ENCODE results near the gene PHC2. TPM values are rescaled to one million over a fixed set of nuclear protein-coding genes. Genes with fewer than 3 reads are reported as not detected.
A peak's percentile ranks its signal among the peaks of the same experiment; 100 is the strongest.

The PHC2 gene
- polyA plus RNA-seq, 1 donor: 58.2 TPM

DNA sequence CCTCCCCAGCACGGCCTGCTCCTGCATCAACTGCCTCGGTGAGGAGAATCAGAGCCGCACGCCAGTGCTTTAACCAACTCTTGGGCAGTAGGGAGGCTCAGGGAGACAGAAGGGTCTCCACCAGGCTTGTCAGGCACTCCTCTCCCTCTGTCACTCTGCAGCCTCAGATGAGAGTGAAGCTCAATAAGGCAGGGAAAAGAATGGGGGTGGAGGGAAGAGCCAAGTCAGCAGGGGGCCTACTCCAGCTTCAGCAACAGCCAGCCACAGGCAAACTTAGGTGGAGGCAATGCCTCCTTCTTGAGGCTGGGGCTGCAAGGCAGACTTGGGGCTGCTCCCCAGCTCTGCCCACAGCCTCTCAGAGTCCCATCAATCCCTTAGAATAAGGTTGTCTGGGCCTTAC is 58.2 kb downstream of the PHC2 start:
- WGBS (ENCODE audit: insufficient coverage, low lambda C conversion rate): no CpG with 5 or more reads among the region's 4 CpGs
- H3K4me3 ChIP-seq (ENCODE audit: low read length): no peak overlapping the region
- no peaks in the 10 kb centered on the region for H3K9me3 ChIP-seq (ENCODE audit: control insufficient read depth, low read depth, low read length)
- H3K4me1 ChIP-seq (ENCODE audit: control insufficient read depth, insufficient read depth, low read length): peaks cover 10% of the 10 kb centered on the region
- H3K27me3 ChIP-seq (ENCODE audit: control insufficient read depth, insufficient read depth, low read length): no peaks in the 10 kb centered on the region
- H3K27ac ChIP-seq (ENCODE audit: low read length): no peak overlapping the region
- peaks cover 12% of the 10 kb centered on the region for H3K36me3 ChIP-seq (ENCODE audit: control insufficient read depth, insufficient read depth, low read length)
- DNase-seq: no peak

- Histone ChIP-seq H3K27ac (ENCODE audit: low read length) (no peak overlapping the region), H3K36me3 (ENCODE audit: control insufficient read depth, insufficient read depth, low read length) (peaks cover 12% of the 10 kb centered on the region), H3K4me1 (ENCODE audit: control insufficient read depth, insufficient read depth, low read length) (peaks cover 5% of the 10 kb centered on the region), H3K27me3 (ENCODE audit: control insufficient read depth, insufficient read depth, low read length) (no peaks in the 10 kb centered on the region), H3K4me3 (ENCODE audit: low read length) (no peak overlapping the region), H3K9me3 (ENCODE audit: control insufficient read depth, low read depth, low read length) (no peaks in the 10 kb centered on the region)
- no peak for DNase-seq
- WGBS (ENCODE audit: insufficient coverage, low lambda C conversion rate): no CpG with 5 or more reads among the region's 12 CpGs
Measured at GRCh38 chr1:33372162-33372561, 58.7 kb downstream of the PHC2 start.

DNA sequence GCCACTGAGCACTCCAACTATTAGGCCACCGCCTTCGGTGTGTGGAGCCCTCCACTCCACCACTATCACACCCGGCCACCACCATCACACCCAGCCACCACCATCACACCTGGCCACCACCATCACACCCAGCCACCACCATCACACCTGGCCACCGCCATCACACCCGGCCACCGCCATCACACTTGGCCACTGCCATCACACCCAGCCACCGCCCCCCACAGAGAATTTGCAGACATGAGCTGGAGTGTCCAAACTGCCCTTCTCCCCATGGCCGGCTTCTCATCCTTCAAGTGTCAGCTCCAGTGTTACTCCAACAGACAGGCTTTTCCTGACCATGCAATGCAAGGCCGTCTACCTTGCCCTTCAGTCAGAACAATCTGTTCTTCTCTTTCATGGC is 59.6 kb downstream of the PHC2 start:
- Histone ChIP-seq H3K36me3 (ENCODE audit: control insufficient read depth, insufficient read depth, low read length) (peaks cover 12% of the 10 kb centered on the region), H3K27ac (ENCODE audit: low read length) (no peak overlapping the region), H3K27me3 (ENCODE audit: control insufficient read depth, insufficient read depth, low read length) (no peaks in the 10 kb centered on the region), H3K9me3 (ENCODE audit: control insufficient read depth, low read depth, low read length) (no peaks in the 10 kb centered on the region), H3K4me3 (ENCODE audit: low read length) (no peak overlapping the region), H3K4me1 (ENCODE audit: control insufficient read depth, insufficient read depth, low read length) (no peaks in the 10 kb centered on the region)
- DNase-seq: no peak
- no CpG with 5 or more reads among the region's 9 CpGs for WGBS (ENCODE audit: insufficient coverage, low lambda C conversion rate)

GRCh38 chr1:33370827-33371226 is 60.1 kb downstream of the PHC2 start:
- no peaks in the 10 kb centered on the region for H3K4me1 ChIP-seq (ENCODE audit: control insufficient read depth, insufficient read depth, low read length)
- H3K9me3 ChIP-seq (ENCODE audit: control insufficient read depth, low read depth, low read length): no peaks in the 10 kb centered on the region
- no peak overlapping the region for H3K27ac ChIP-seq (ENCODE audit: low read length)
- WGBS (ENCODE audit: insufficient coverage, low lambda C conversion rate): no CpG with 5 or more reads among the region's 5 CpGs
- H3K4me3 ChIP-seq (ENCODE audit: low read length): no peak overlapping the region
- no peak for DNase-seq
- no peaks in the 10 kb centered on the region for H3K27me3 ChIP-seq (ENCODE audit: control insufficient read depth, insufficient read depth, low read length)
- H3K36me3 ChIP-seq (ENCODE audit: control insufficient read depth, insufficient read depth, low read length): peaks cover 12% of the 10 kb centered on the region

DNA sequence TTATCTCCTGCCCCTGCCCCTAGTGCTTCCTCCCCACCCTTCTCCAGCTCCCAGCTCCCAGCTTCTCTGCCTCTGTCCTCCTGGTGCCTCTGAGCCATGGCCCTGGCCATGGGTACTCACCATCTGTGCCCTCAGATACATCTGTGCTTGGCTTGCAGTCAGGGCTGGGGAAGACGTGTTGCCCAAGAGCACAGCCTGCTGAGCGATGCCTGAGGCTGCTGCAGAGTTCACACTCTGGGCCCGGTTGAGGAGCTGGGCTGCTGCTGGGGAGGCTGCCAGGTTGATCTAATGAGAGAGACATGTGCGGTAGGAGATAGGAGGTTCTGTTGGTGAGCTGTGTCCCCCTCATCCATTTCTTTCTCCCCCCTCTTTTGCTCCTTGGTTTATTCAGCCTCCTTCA is 60.6 kb downstream of the PHC2 start:
- Histone ChIP-seq H3K27ac (ENCODE audit: low read length) (no peak overlapping the region), H3K36me3 (ENCODE audit: control insufficient read depth, insufficient read depth, low read length) (peaks cover 12% of the 10 kb centered on the region), H3K4me3 (ENCODE audit: low read length) (no peak overlapping the region), H3K27me3 (ENCODE audit: control insufficient read depth, insufficient read depth, low read length) (no peaks in the 10 kb centered on the region), H3K4me1 (ENCODE audit: control insufficient read depth, insufficient read depth, low read length) (no peaks in the 10 kb centered on the region), H3K9me3 (ENCODE audit: control insufficient read depth, low read depth, low read length) (no peaks in the 10 kb centered on the region)
- DNase-seq: no peak
- WGBS (ENCODE audit: insufficient coverage, low lambda C conversion rate): no CpG with 5 or more reads among the region's 4 CpGs

GRCh38 chr1:33369764-33370163 is 61.1 kb downstream of the PHC2 start:
- DNase-seq: no peak
- H3K36me3 ChIP-seq (ENCODE audit: control insufficient read depth, insufficient read depth, low read length): peaks cover 12% of the 10 kb centered on the region
- H3K4me1 ChIP-seq (ENCODE audit: control insufficient read depth, insufficient read depth, low read length): peaks cover 3% of the 10 kb centered on the region

DNA sequence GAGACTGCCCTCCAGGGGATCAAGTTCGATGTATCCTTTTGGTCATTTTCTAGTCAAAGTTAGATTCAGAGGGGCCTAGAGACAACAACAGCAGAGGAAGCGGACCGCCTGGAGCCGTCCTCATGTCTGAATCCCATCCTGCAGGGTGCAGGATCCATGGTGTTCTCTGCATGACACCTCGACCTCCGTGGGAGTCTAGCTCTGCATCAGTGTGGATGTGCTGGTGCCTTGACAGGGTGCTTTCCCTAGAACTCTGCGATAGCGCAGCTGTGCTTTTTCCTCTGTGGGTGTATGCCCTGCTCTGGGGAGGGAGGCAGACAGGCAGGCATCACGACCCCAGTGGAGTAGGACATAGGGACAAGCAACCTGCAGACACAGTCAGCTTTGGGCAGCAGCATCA is 61.8 kb downstream of the PHC2 start:
- no peak overlapping the region for H3K4me3 ChIP-seq (ENCODE audit: low read length)
- no peaks in the 10 kb centered on the region for H3K9me3 ChIP-seq (ENCODE audit: control insufficient read depth, low read depth, low read length)
- no peaks in the 10 kb centered on the region for H3K27me3 ChIP-seq (ENCODE audit: control insufficient read depth, insufficient read depth, low read length)
- peaks cover 12% of the 10 kb centered on the region for H3K36me3 ChIP-seq (ENCODE audit: control insufficient read depth, insufficient read depth, low read length)
- no peak overlapping the region for H3K27ac ChIP-seq (ENCODE audit: low read length)
- no peak for DNase-seq
- no CpG with 5 or more reads among the region's 9 CpGs for WGBS (ENCODE audit: insufficient coverage, low lambda C conversion rate)
- H3K4me1 ChIP-seq (ENCODE audit: control insufficient read depth, insufficient read depth, low read length): peaks cover 9% of the 10 kb centered on the region

More at GRCh38 chr1:33369764-33370163, 61.1 kb downstream of the PHC2 start:
- Histone ChIP-seq H3K27me3 (ENCODE audit: control insufficient read depth, insufficient read depth, low read length) (no peaks in the 10 kb centered on the region), H3K4me3 (ENCODE audit: low read length) (no peak overlapping the region), H3K9me3 (ENCODE audit: control insufficient read depth, low read depth, low read length) (no peaks in the 10 kb centered on the region), H3K27ac (ENCODE audit: low read length) (no peak overlapping the region)
- no CpG with 5 or more reads among the region's 2 CpGs for whole genome bisulfite sequencing (ENCODE audit: insufficient coverage, low lambda C conversion rate)

GRCh38 chr1:33368431-33368830 is 62.5 kb downstream of the PHC2 start:
- Histone ChIP-seq H3K27ac (ENCODE audit: low read length) (no peak overlapping the region), H3K4me3 (ENCODE audit: low read length) (no peak overlapping the region), H3K9me3 (ENCODE audit: control insufficient read depth, low read depth, low read length) (no peaks in the 10 kb centered on the region), H3K27me3 (ENCODE audit: control insufficient read depth, insufficient read depth, low read length) (no peaks in the 10 kb centered on the region), H3K36me3 (ENCODE audit: control insufficient read depth, insufficient read depth, low read length) (peaks cover 12% of the 10 kb centered on the region), H3K4me1 (ENCODE audit: control insufficient read depth, insufficient read depth, low read length) (peaks cover 12% of the 10 kb centered on the region)
- DNase-seq: no peak
- WGBS (ENCODE audit: insufficient coverage, low lambda C conversion rate): no CpG with 5 or more reads among the region's 15 CpGs

- no CpG with 5 or more reads among the region's 23 CpGs for WGBS (ENCODE audit: insufficient coverage, low lambda C conversion rate)
- Histone ChIP-seq H3K36me3 (ENCODE audit: control insufficient read depth, insufficient read depth, low read length) (peaks cover 10% of the 10 kb centered on the region), H3K9me3 (ENCODE audit: control insufficient read depth, low read depth, low read length) (no peaks in the 10 kb centered on the region), H3K4me3 (ENCODE audit: low read length) (no peak overlapping the region), H3K27me3 (ENCODE audit: control insufficient read depth, insufficient read depth, low read length) (no peaks in the 10 kb centered on the region), H3K27ac (ENCODE audit: low read length) (no peak overlapping the region), H3K4me1 (ENCODE audit: control insufficient read depth, insufficient read depth, low read length) (peaks cover 13% of the 10 kb centered on the region)
- DNase-seq: peak; percentile 48 to 70
Measured at GRCh38 chr1:33367485-33368405, 63.1 kb downstream of the PHC2 start.

DNA sequence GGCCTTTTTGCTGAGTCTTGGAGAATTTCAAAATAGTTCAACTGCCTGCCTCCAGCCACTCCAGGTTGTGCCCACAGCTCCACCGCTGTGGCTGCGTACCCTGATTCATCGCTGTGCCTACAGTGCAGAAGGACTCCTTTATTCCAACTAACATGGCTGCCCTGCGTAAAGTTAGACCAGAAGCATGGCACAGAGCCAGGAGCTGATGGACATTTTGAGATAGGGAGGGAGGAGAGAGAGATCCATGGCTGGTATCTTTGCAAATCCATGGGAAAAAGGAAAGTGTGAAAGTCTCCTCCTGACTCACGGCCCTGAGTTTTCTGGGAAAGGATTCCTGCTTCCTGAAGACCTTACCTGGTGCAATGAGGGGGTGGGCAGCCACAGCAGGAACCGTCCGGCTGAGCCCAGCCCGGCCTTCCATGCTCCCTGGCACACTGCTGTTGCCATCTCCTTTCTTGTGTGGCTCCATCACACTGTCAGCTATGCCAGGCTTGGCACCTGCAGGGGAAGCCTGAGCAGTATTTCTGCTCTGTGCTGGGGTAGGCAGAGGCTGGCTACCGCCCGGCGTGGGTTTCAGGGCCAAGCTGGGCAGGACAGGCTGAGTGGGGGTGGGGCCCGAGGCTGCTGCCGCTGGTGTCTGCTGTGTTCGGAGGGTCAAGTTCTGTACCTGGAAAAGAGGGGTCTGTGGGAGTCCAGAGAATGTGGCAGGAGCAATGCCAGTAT is 64.0 kb downstream of the PHC2 start:
- WGBS (ENCODE audit: insufficient coverage, low lambda C conversion rate): no CpG with 5 or more reads among the region's 14 CpGs
- no peak overlapping the region for H3K4me3 ChIP-seq (ENCODE audit: low read length)

More for the DNA sequence above, 64.0 kb downstream of the PHC2 start:
- no peak for DNase-seq
- Histone ChIP-seq H3K4me1 (ENCODE audit: control insufficient read depth, insufficient read depth, low read length) (peaks cover 17% of the 10 kb centered on the region), H3K27ac (ENCODE audit: low read length) (no peak overlapping the region), H3K27me3 (ENCODE audit: control insufficient read depth, insufficient read depth, low read length) (no peaks in the 10 kb centered on the region), H3K36me3 (ENCODE audit: control insufficient read depth, insufficient read depth, low read length) (peaks cover 5% of the 10 kb centered on the region), H3K9me3 (ENCODE audit: control insufficient read depth, low read depth, low read length) (no peaks in the 10 kb centered on the region)

All from large intestine (tissue), 3 donors.